Inferior parietal cortex (tissue), 1 donor: Measurements from ENCODE around the gene ARFGEF3.
A peak's percentile ranks its signal among the peaks of the same experiment; 100 is the strongest.
"Not testable (repeated sequence)": the region's sequence is repeated elsewhere in the genome, so short reads cannot be mapped to it uniquely, and the experiment has no call there.

Experiments used
- DNase-seq: peaks from one replicate; pipeline ENCODE4 v3.0.0-alpha.2; 2016; ENCODE audit errors: extremely low spot score

ARFGEF3 gene

GRCh38 chr6:138161338-138162110 lies at the start of gene ARFGEF3:
ARFGEF3 (plus strand) TSS chr6:138161939; CDS start chr6:138162087, 148 bp downstream.
- no peak for DNase-seq

- DNase-seq, result no peak
Observed at GRCh38 chr6:138113588-138114210, 48.0 kb upstream of the ARFGEF3 start.

- DNase-seq, result no peak
Observed at GRCh38 chr6:138115201-138115600, 46.5 kb upstream of the ARFGEF3 start.

GRCh38 chr6:138115877-138116660 lies 45.7 kb upstream of the ARFGEF3 start:
- peak; percentile 93 for DNase-seq

- DNase-seq, result no peak
Observed at GRCh38 chr6:138116661-138116999, 45.1 kb upstream of the ARFGEF3 start.

- no peak for DNase-seq
Observed at GRCh38 chr6:138117376-138117914, 44.3 kb upstream of the ARFGEF3 start.

GRCh38 chr6:138119229-138119628 lies 42.5 kb upstream of the ARFGEF3 start:
- not testable (repeated sequence) for DNase-seq

- no peak for DNase-seq
Observed at GRCh38 chr6:138119976-138120375, 41.8 kb upstream of the ARFGEF3 start.

GRCh38 chr6:138124096-138124495 lies 37.6 kb upstream of the ARFGEF3 start:
- no peak for DNase-seq

GRCh38 chr6:138128096-138128495 lies 33.6 kb upstream of the ARFGEF3 start:
- DNase-seq, result no peak

- no peak for DNase-seq
Observed at GRCh38 chr6:138129190-138129589, 32.5 kb upstream of the ARFGEF3 start.

GRCh38 chr6:138142806-138143205 lies 18.9 kb upstream of the ARFGEF3 start:
- DNase-seq, result no peak

GRCh38 chr6:138145402-138145801 lies 16.3 kb upstream of the ARFGEF3 start:
- no peak for DNase-seq

- no peak for DNase-seq
Observed at GRCh38 chr6:138146544-138146943, 15.2 kb upstream of the ARFGEF3 start.

GRCh38 chr6:138155443-138155842 lies 6.3 kb upstream of the ARFGEF3 start:
- DNase-seq, result no peak

GRCh38 chr6:138157986-138158638 lies 3.6 kb upstream of the ARFGEF3 start:
- DNase-seq, result no peak

- no peak for DNase-seq
Observed at GRCh38 chr6:138159246-138159645, 2.5 kb upstream of the ARFGEF3 start.

GRCh38 chr6:138160329-138161087 lies 1.2 kb upstream of the ARFGEF3 start:
- DNase-seq, result no peak

GRCh38 chr6:138161088-138161337 lies 726 bp upstream of the ARFGEF3 start:
- DNase-seq, result no peak

- DNase-seq, result no peak
Observed at GRCh38 chr6:138162111-138162954, 594 bp downstream of the ARFGEF3 start.
